Suppressor macrophage (primary cell): ENCODE measurements around the gene SV2A.
"Not testable (repeated sequence)": the region's sequence is repeated elsewhere in the genome, so short reads cannot be mapped to it uniquely, and the experiment has no call there.

Source experiments
- DNase-seq, 4 experiments: peaks; one replicate each; pipeline ENCODE4 v3.0.0-alpha.2; 2020 to 2022

SV2A gene

GRCh38 chr1:149929856-149930255 lies 12.2 kb upstream of the SV2A start:
- DNase-seq, result peak; percentile 39 to 67 (median 62)

GRCh38 chr1:149928401-149928724 lies 10.7 kb upstream of the SV2A start:
- peak in 2 of 4 experiments; percentile 53 to 58 for DNase-seq

- DNase-seq, result peak; percentile 95 to 98 (median 98)
These were observed 10.1 kb upstream of the SV2A start, which contains the start of gene SF3B4 for GRCh38 chr1:149927563-149928400. SF3B4 (minus strand) TSS chr1:149927803; CDS start chr1:149927759, 44 bp downstream.

GRCh38 chr1:149927056-149927562 lies 9.5 kb upstream of the SV2A start:
- no peak for DNase-seq

GRCh38 chr1:149926296-149926695 lies 8.7 kb upstream of the SV2A start:
- no peak for DNase-seq

- DNase-seq, result no peak
These were observed 8.1 kb upstream of the SV2A start for GRCh38 chr1:149925751-149926150.

- DNase-seq, result no peak
These were observed 7.7 kb upstream of the SV2A start for GRCh38 chr1:149925345-149925744.

- DNase-seq, result no peak
These were observed 6.0 kb upstream of the SV2A start for GRCh38 chr1:149923626-149924025.

GRCh38 chr1:149916898-149917252 lies 769 bp downstream of the SV2A start:
- no peak for DNase-seq

GRCh38 chr1:149916193-149916897 lies 1.3 kb downstream of the SV2A start:
- DNase-seq, result peak in 3 of 4 experiments; percentile 15 to 32 (median 25)

DNA sequence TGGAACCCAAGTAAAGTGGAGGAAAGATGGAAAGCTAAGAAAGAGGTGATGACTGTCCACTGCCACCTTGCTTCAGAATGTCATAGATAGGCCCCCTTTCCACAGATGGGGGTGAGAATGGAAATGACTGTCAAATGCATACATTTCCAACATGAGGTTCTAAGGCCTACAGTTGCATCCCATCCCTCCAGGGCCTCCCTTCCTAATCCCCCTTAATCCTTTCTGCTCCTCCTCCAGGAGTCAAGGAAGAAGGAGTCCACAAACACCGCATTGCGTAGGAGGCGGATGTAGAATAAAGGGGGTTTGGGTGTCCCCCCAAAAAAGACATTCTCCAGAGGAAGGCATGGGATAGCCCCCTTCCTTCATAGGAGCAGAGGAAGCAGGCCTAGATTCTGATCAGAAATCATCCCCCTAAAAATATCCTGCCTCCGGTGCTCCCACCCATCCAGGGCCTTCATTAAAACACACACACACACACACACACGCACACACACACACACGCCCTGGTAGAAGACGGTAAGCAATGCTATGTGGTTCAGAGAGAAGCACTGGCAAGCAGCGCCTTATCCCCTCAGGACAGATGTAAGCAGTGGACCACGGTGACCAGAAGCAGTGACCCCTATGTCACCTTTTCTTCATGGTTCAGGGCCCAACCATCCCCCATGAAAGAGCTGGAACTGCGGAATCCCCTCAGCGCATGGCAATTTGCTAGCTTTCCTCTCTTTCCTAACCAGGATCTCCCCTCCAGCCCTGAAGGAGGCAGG lies 2.0 kb downstream of the SV2A start:
- no peak for DNase-seq

GRCh38 chr1:149914545-149914944 lies 3.1 kb downstream of the SV2A start:
- DNase-seq, result no peak

- DNase-seq, result no peak
These were observed 11.0 kb downstream of the SV2A start for GRCh38 chr1:149906570-149907075.

DNA sequence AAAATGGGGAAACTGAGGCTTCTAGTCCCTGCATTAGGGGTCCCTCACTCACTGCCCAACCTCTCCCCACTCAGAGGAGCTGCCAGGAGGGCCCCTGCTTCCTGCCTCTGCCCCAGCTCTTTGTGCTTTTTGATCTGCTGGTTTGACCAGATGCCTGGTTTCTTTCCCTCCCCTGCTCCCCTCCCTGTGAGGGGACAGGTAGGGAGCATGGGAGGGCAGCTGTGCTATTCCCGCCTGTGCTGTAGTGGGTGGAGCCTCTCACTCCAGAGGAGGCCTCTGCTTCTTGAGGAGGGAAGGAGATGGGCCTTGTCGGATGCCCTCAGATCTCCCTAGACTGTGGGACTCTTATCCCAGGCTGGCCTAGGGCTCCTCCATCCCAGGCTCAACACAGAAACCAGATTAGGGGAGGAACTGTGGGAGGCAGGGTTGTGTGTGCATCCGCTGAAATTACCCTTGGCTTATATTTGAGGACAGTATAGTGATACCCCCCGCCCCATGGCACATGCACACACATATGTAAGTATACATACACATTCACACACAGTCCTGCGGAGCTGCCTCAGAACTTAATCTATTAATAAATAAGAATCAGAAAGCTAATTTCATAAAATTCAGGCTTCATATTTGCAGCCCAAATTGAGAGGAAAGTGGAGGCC lies 13.7 kb downstream of the SV2A start:
- no peak for DNase-seq

- DNase-seq, result peak; percentile 87 to 93 (median 90)
These were observed 18.0 kb downstream of the SV2A start, which contains the start of gene BOLA1 for GRCh38 chr1:149899460-149900284. BOLA1 (plus strand) TSS chr1:149899568; CDS start chr1:149900060, 492 bp downstream.

DNA sequence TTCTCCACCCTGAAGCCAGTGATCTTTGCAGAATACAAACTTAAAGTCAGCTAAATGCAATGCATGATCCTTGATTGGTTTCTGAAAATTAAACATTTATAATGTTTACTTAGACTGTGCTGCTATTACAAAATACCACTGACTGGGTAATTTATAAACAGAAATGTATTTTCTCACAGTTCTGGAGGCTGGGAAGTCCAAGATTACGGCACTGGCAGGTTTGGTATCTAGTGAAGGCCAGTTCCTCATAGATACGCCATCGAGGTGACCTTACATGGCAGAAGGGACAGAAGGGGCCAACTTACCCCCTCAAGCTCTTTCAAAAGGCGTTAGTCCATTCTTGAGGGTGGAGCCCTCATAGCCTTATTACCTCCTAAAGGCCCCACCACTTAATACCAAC lies 21.1 kb downstream of the SV2A start:
- DNase-seq, result no peak

GRCh38 chr1:149888999-149889289 lies 28.7 kb downstream of the SV2A start:
- DNase-seq, result peak in 1 of 4 experiments; percentile 8

GRCh38 chr1:149888247-149888998 lies 29.2 kb downstream of the SV2A start:
- peak; percentile 86 to 91 (median 89) for DNase-seq

GRCh38 chr1:149887456-149888246 lies 30.0 kb downstream of the SV2A start:
- peak; percentile 91 to 99 (median 94) for DNase-seq

GRCh38 chr1:149887196-149887455 lies 30.5 kb downstream of the SV2A start:
- DNase-seq, result not testable (repeated sequence)
